Measurements from ENCODE around the gene CDK19. TPM values are rescaled to one million over a fixed set of nuclear protein-coding genes. Genes with fewer than 3 reads are reported as not detected.
"Not testable (repeated sequence)": the region's sequence is repeated elsewhere in the genome, so short reads cannot be mapped to it uniquely, and the experiment has no call there.

The CDK19 gene
- total RNA-seq, 6 experiments from 2014 or later, result 18.6 to 22.4 (median 20.0) TPM

DNA sequence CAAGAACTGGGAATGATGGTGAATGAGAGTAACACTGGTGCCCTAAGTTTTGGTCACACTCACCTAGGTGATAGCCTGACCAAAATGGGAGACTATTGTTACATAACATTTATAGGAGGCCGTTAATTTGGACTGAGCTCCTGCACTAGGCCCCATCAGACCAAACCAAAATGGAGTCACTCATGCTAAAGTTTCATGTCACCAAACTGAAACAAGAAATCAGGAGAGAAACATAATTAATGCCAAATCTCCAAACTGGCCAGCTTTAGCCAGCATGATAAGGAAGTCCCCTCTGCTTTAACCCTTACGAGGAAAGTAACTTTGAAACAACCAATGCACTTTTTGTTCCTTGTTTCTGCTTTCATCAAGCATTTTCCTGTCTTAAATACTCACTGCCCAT is 227.9 kb downstream of the CDK19 start:
- H3K4me3 Mint-ChIP-seq, result no peak overlapping the region
- H3K27ac Mint-ChIP-seq, result no peak overlapping the region
- TF ChIP-seq, protein P1, sequence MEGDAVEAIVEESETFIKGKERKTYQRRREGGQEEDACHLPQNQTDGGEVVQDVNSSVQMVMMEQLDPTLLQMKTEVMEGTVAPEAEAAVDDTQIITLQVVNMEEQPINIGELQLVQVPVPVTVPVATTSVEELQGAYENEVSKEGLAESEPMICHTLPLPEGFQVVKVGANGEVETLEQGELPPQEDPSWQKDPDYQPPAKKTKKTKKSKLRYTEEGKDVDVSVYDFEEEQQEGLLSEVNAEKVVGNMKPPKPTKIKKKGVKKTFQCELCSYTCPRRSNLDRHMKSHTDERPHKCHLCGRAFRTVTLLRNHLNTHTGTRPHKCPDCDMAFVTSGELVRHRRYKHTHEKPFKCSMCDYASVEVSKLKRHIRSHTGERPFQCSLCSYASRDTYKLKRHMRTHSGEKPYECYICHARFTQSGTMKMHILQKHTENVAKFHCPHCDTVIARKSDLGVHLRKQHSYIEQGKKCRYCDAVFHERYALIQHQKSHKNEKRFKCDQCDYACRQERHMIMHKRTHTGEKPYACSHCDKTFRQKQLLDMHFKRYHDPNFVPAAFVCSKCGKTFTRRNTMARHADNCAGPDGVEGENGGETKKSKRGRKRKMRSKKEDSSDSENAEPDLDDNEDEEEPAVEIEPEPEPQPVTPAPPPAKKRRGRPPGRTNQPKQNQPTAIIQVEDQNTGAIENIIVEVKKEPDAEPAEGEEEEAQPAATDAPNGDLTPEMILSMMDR (IDR thresholded peaks at IDR 0.05), result no peak
- no peaks in the 10 kb centered on the region for H3K9me3 Mint-ChIP-seq
- H3K4me1 Mint-ChIP-seq (ENCODE audit: low read depth), result peaks cover 18% of the 10 kb centered on the region
- DNase-seq, result no peak
- H3K27me3 Mint-ChIP-seq (ENCODE audit: insufficient read depth), result no peaks in the 10 kb centered on the region; the same call in 1 of the 2 replicates
- no peaks in the 10 kb centered on the region for H3K36me3 Mint-ChIP-seq (ENCODE audit: low read depth)

- Mint-ChIP-seq H3K4me3 (no peak overlapping the region), H3K4me1 (ENCODE audit: low read depth) (peaks cover 11% of the 10 kb centered on the region), H3K27me3 (ENCODE audit: insufficient read depth) (no peaks in the 10 kb centered on the region; the same call in 1 of the 2 replicates), H3K9me3 (no peaks in the 10 kb centered on the region), H3K27ac (peak overlapping the region; percentile 38; the same call in 1 of the 2 replicates), H3K36me3 (ENCODE audit: low read depth) (peaks cover 7% of the 10 kb centered on the region; the same call in 1 of the 2 replicates)
- TF ChIP-seq, protein P1 (IDR thresholded peaks at IDR 0.05), result no peak
- DNase-seq, result no peak
These were observed 233.6 kb downstream of the CDK19 start for GRCh38 chr6:110581679-110582078.

GRCh38 chr6:110577596-110578167 is 237.6 kb downstream of the CDK19 start:
- not testable (repeated sequence) for H3K27ac Mint-ChIP-seq; H3K36me3 Mint-ChIP-seq (ENCODE audit: low read depth); DNase-seq

GRCh38 chr6:110575925-110576463 is 239.3 kb downstream of the CDK19 start:
- H3K36me3 Mint-ChIP-seq (ENCODE audit: low read depth), result peaks cover 7% of the 10 kb centered on the region; the same call in 1 of the 2 replicates
- no peak for DNase-seq
- H3K9me3 Mint-ChIP-seq, result no peaks in the 10 kb centered on the region
- no peaks in the 10 kb centered on the region; the same call in 1 of the 2 replicates for H3K27me3 Mint-ChIP-seq (ENCODE audit: insufficient read depth)
- H3K27ac Mint-ChIP-seq, result no peak overlapping the region
- no peak overlapping the region for H3K4me3 Mint-ChIP-seq
- H3K4me1 Mint-ChIP-seq (ENCODE audit: low read depth), result peaks cover 12% of the 10 kb centered on the region
- TF ChIP-seq, protein P1 (IDR thresholded peaks at IDR 0.05), result no peak

More at GRCh38 chr6:110577596-110578167, 237.6 kb downstream of the CDK19 start:
- H3K4me1 Mint-ChIP-seq (ENCODE audit: low read depth), result peaks cover 22% of the 10 kb centered on the region
- not testable (repeated sequence) for H3K9me3 Mint-ChIP-seq; H3K27me3 Mint-ChIP-seq (ENCODE audit: insufficient read depth); H3K4me3 Mint-ChIP-seq

- Mint-ChIP-seq H3K36me3 (ENCODE audit: low read depth) (peaks cover 7% of the 10 kb centered on the region; the same call in 1 of the 2 replicates), H3K27ac (no peak overlapping the region), H3K4me1 (ENCODE audit: low read depth) (peaks cover 12% of the 10 kb centered on the region), H3K27me3 (ENCODE audit: insufficient read depth) (no peaks in the 10 kb centered on the region), H3K9me3 (no peaks in the 10 kb centered on the region), H3K4me3 (no peak overlapping the region)
- TF ChIP-seq, protein P1 (IDR thresholded peaks at IDR 0.05), result no peak
- DNase-seq, result no peak
These were observed 240.5 kb downstream of the CDK19 start for GRCh38 chr6:110574817-110575216.

DNA sequence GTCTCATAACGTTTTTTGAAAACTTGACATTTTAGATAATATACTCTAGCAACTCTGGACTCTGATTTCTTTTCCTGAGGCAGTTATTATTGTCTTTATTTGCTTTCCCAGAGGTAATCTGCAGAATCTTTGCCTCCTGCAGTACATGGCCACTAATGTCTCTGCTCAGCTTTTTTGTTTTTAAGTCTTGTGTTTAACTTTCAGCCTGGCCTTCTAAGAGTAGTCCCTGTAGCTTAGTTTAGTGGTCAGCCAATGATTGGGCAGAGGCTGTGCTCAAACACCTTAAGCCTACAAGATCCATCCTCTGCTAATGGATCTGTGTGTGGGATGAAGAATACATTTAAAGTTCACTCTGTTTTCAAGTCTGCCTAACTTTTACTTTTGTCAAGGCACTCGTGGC is 241.7 kb downstream of the CDK19 start:
- no peak overlapping the region for H3K27ac Mint-ChIP-seq
- H3K27me3 Mint-ChIP-seq (ENCODE audit: insufficient read depth), result no peaks in the 10 kb centered on the region

More for the DNA sequence above, 241.7 kb downstream of the CDK19 start:
- Mint-ChIP-seq H3K4me1 (ENCODE audit: low read depth) (peaks cover 12% of the 10 kb centered on the region), H3K36me3 (ENCODE audit: low read depth) (no peaks in the 10 kb centered on the region; the same call in 1 of the 2 replicates), H3K9me3 (no peaks in the 10 kb centered on the region), H3K4me3 (no peak overlapping the region)
- DNase-seq, result no peak
- TF ChIP-seq, protein P1 (IDR thresholded peaks at IDR 0.05), result no peak
